Prostate gland (tissue), 2 donors: ENCODE results near the gene OR7A17.

Experiments used
- CTCF ChIP-seq, 4 experiments: fragments of 200-600 bp in 2 of 4; fragments of 450-650 bp in 2 of 4; sonication (generic) in 2 of 4; IDR thresholded peaks; 1 replicate in 3 of 4; 2 replicates in 1 of 4; pipeline ENCODE4 v1.5.1; 2016 to 2019; ENCODE audit warnings: antibody characterized with exemption in 4 of 4, mild to moderate bottlenecking in 2 of 4, moderate library complexity in 2 of 4
- POLR2A ChIP-seq: fragments of 450-650 bp; IDR thresholded peaks from one replicate; pipeline ENCODE4 v1.6.1; 2016; ENCODE audit warnings: antibody characterized with exemption, mild to moderate bottlenecking
- POLR2AphosphoS5 ChIP-seq: sonication (generic); formaldehyde crosslinking; IDR thresholded peaks from one replicate; pipeline ENCODE4 v1.6.1; 2017; ENCODE audit warnings: antibody characterized with exemption

DNA sequence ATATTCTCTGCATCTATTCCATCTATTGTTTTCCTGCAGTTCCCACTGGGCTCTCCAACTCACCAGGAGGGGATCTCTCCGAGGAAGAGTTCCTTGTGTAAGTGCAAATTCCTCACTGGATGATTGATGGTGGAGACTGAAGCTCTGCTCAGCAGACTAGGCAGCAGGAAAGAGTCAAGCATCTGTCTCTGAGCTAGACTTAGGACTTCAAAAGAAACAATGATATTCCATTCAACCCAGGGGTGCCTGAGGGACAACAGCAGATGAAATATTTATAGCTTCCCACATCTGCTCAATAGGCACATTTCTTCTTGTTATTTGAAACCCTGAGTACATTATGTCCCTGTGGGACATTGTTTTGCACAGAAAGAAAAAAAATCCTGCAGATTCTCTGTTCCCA is 50.9 kb downstream of the OR7A17 start, which contains the start of the genes OR7A5 and OR7C1:
- TF ChIP-seq CTCF (IDR thresholded peaks at IDR 0.05) (no peak), POLR2AphosphoS5 (peak; percentile 88), POLR2A (no peak)
